ENCODE measurements around the gene B3GAT3. TPM values are rescaled to one million over a fixed set of nuclear protein-coding genes. Genes with fewer than 3 reads are reported as not detected.

Gene B3GAT3
- total and polyA plus RNA-seq, 10 of the 15 experiments (the other 5 are each of a cell fraction or from before 2014, with no cell fraction given): 0.31 to 52.7 (median 29.8) TPM

- TF ChIP-seq NFXL1 (IDR thresholded peaks at IDR 0.05; ENCODE audit: borderline replicate concordance) (no peak), NFYA (IDR thresholded peaks at IDR 0.05; ENCODE audit: borderline replicate concordance, low read depth, low read length) (no peak; the same call in 1 of the 2 replicates), IKZF1 (conservative IDR thresholded peaks at IDR 0.05) (peak; percentile 62; the same call in 1 of the 2 replicates), MEF2A (IDR thresholded peaks at IDR 0.05; ENCODE audit: insufficient read depth, low read depth, low read length) (no peak), CHD2 (IDR thresholded peaks at IDR 0.05; ENCODE audit: borderline replicate concordance, low read depth, low read length) (peak; percentile 63; the same call in 1 of the 2 replicates), ATF7 (IDR thresholded peaks at IDR 0.05; ENCODE audit: low read depth) (peak; percentile 60), RUNX3 (IDR thresholded peaks at IDR 0.05; ENCODE audit: low read length) (peak; percentile 71; the same call in 1 of the 2 replicates), CHD1 (IDR thresholded peaks at IDR 0.05; ENCODE audit: low read depth, low read length) (no peak), KDM1A (IDR thresholded peaks at IDR 0.05; ENCODE audit: borderline replicate concordance) (no peak), HCFC1 (IDR thresholded peaks at IDR 0.05; ENCODE audit: low read length) (0 out of 2 replicates have a peak, but pooled peaks have one; percentile 17), RAD51 (IDR thresholded peaks at IDR 0.05) (no peak; the same call in 1 of the 2 replicates), YY1 (IDR thresholded peaks at IDR 0.05; ENCODE audit: low read depth, low read length) (peak; percentile 63), MTA3 (IDR thresholded peaks at IDR 0.05; ENCODE audit: borderline replicate concordance, low read length) (no peak), CUX1 (IDR thresholded peaks at IDR 0.05; ENCODE audit: insufficient replicate concordance, low read depth, low read length) (no peak), BCLAF1 (IDR thresholded peaks at IDR 0.05) (no peak), ZNF384 (IDR thresholded peaks at IDR 0.05; ENCODE audit: borderline replicate concordance, low read depth, low read length) (no peak), ZNF622 (IDR thresholded peaks at IDR 0.05) (no peak), ZNF207 (IDR thresholded peaks at IDR 0.05; ENCODE audit: borderline replicate concordance) (no peak), BACH1 (IDR thresholded peaks at IDR 0.05; ENCODE audit: borderline replicate concordance) (no peak), GATAD2B (conservative IDR thresholded peaks at IDR 0.05; ENCODE audit: low read depth) (no peak)
- TF ChIP-seq, protein P1, sequence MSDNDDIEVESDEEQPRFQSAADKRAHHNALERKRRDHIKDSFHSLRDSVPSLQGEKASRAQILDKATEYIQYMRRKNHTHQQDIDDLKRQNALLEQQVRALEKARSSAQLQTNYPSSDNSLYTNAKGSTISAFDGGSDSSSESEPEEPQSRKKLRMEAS (IDR thresholded peaks at IDR 0.05; ENCODE audit: low read depth, low read length): peak; percentile 73
- TF ChIP-seq, protein P2, sequence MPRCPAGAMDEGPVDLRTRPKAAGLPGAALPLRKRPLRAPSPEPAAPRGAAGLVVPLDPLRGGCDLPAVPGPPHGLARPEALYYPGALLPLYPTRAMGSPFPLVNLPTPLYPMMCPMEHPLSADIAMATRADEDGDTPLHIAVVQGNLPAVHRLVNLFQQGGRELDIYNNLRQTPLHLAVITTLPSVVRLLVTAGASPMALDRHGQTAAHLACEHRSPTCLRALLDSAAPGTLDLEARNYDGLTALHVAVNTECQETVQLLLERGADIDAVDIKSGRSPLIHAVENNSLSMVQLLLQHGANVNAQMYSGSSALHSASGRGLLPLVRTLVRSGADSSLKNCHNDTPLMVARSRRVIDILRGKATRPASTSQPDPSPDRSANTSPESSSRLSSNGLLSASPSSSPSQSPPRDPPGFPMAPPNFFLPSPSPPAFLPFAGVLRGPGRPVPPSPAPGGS (IDR thresholded peaks at IDR 0.05; ENCODE audit: borderline replicate concordance, insufficient read depth, low read depth, low read length, poor library complexity, severe bottlenecking): no peak
Observed at GRCh38 chr11:62599069-62599696, 22.6 kb downstream of the B3GAT3 start (continued).
